Measurements from ENCODE around the gene NCAM1.

GRCh38 chr11:112941104-112941503, 20.1 kb upstream of the NCAM1 start:
- TF ChIP-seq EP300 (IDR thresholded peaks at IDR 0.05) (no peak), RAD21 (conservative IDR thresholded peaks at IDR 0.05 in 1 of 2, IDR thresholded peaks at IDR 0.05 in 1 of 2) (no peak), REST (IDR thresholded peaks at IDR 0.05) (no peak), CTCF (IDR thresholded peaks at IDR 0.05) (no peak), MAX (IDR thresholded peaks at IDR 0.05) (no peak), POLR2A (IDR thresholded peaks at IDR 0.05; ENCODE audit: low read length) (no peak)

Data from A549 (cell line).